A549 (cell line): ENCODE data around the gene ARG2. TPM values are rescaled to one million over a fixed set of nuclear protein-coding genes. Genes with fewer than 3 reads are reported as not detected.

Experiments used
- ATAC-seq, 2 experiments: fragments of 200-7000 bp in 1 of 2; fragments of >200 bp in 1 of 2; cut with Nextera tagmentation in 1 of 2; cut with Tn5 transposase in 1 of 2; 3 replicates each; pipeline versions ENCODE4 v1.8.0 to v1.9.1; 2018 to 2020; ENCODE audit warnings: mild to moderate bottlenecking in 1 of 2, moderate library complexity in 1 of 2
- CTCF ChIA-PET: fragments of 300-600 bp; sonication (Branson Sonifier 250); formaldehyde crosslinking; extraction: SDS; loops from one replicate; lab custom pipeline; 2021; ENCODE audit warnings: antibody characterized with exemption, inconsistent platforms; lab: Yijun Ruan, JAX
- POLR2A ChIA-PET: fragments of 350-600 bp; formaldehyde crosslinking; extraction: SDS; loops from one replicate; lab custom pipeline; 2021; ENCODE audit warnings: antibody characterized with exemption, inconsistent platforms; lab: Yijun Ruan, JAX
- DNase-seq, 2 experiments: peaks; one replicate each; pipeline versions ENCODE4 v3.0.0 to v3.0.0-alpha.2; 2011 to 2016; ENCODE audit warnings: low read depth in 1 of 2, low spot score in 1 of 2
- FAIRE-seq: peaks from 2 replicates; lab custom pipeline; 2011; peaks lifted over from hg19 to GRCh38; lab: Jason Lieb, UNC
- H3K27ac ChIP-seq, 2 experiments: fragments of >200 bp; sonication (Bioruptor Twin); formaldehyde crosslinking; 3 replicates each; pipeline ENCODE4 v1.5.1; 2016 to 2017
- H3K4me1 ChIP-seq: fragments of >200 bp; sonication (Bioruptor Twin); formaldehyde crosslinking; 3 replicates; pipeline ENCODE4 v1.6.1; 2016
- H3K4me2 ChIP-seq: fragments of >200 bp; sonication (Bioruptor Twin); formaldehyde crosslinking; 3 replicates; pipeline ENCODE4 v1.6.1; 2016
- H3K4me3 ChIP-seq: fragments of >200 bp; sonication (Bioruptor Twin); formaldehyde crosslinking; 3 replicates; pipeline ENCODE4 v1.5.1; 2016
- H3K9me3 ChIP-seq: fragments of >200 bp; sonication (Bioruptor Twin); formaldehyde crosslinking; 3 replicates; pipeline ENCODE4 v1.6.1; 2016
- BCL3 ChIP-seq: fragments of >200 bp; sonication (Bioruptor Twin); formaldehyde crosslinking; IDR thresholded peaks from 3 replicates; pipeline ENCODE4 v1.6.1; 2016
- CBX2 ChIP-seq: fragments of 200-600 bp; sonication (generic); IDR thresholded peaks from 2 replicates; pipeline ENCODE4 v1.6.1; 2016; ENCODE audit warnings: low read depth, mild to moderate bottlenecking, borderline replicate concordance
- CEBPB ChIP-seq, 2 experiments: fragments of >200 bp in 1 of 2; sonication (Bioruptor Twin) in 1 of 2; formaldehyde crosslinking in 1 of 2; IDR thresholded peaks; 2 replicates each; pipeline ENCODE4 v1.6.1; 2012 to 2016
- EHF ChIP-seq: fragments of 250-450 bp; sonication (Bioruptor Pico); IDR thresholded peaks from 2 replicates; pipeline ENCODE4 v1.5.0; 2020; ENCODE audit warnings: mild to moderate bottlenecking
- ESRRA ChIP-seq: fragments of 150-350 bp; IDR thresholded peaks from 2 replicates; pipeline ENCODE4 v1.6.1; 2014; ENCODE audit warnings: mild to moderate bottlenecking, low read length, borderline replicate concordance
- FOSB ChIP-seq: fragments of 250-450 bp; sonication (Bioruptor Pico); IDR thresholded peaks from 2 replicates; pipeline ENCODE4 v1.5.0; 2020; ENCODE audit warnings: mild to moderate bottlenecking, moderate library complexity
- FOXS1 ChIP-seq: fragments of 250-450 bp; sonication (Bioruptor Pico); IDR thresholded peaks from 2 replicates; pipeline ENCODE4 v1.5.0; 2020; ENCODE audit warnings: mild to moderate bottlenecking, moderate library complexity
- HDAC2 ChIP-seq: fragments of 200-600 bp; sonication (generic); IDR thresholded peaks from 2 replicates; pipeline ENCODE4 v1.6.1; 2016
- HEYL ChIP-seq: fragments of 250-450 bp; sonication (Bioruptor Pico); IDR thresholded peaks from 2 replicates; pipeline ENCODE4 v1.8.0; 2021; ENCODE audit warnings: mild to moderate bottlenecking, moderate library complexity
- HOXA7 ChIP-seq: fragments of 250-450 bp; sonication (Bioruptor Pico); IDR thresholded peaks from 2 replicates; pipeline ENCODE4 v1.5.0; 2020; ENCODE audit warnings: mild to moderate bottlenecking, moderate library complexity
- HOXB13 ChIP-seq: fragments of 250-450 bp; sonication (Bioruptor Pico); IDR thresholded peaks from 2 replicates; pipeline ENCODE4 v1.5.0; 2020; ENCODE audit warnings: low read depth, mild to moderate bottlenecking, moderate library complexity
- KDM5A ChIP-seq: fragments of 200-600 bp; sonication (generic); IDR thresholded peaks from 2 replicates; pipeline ENCODE4 v1.6.1; 2016; ENCODE audit warnings: antibody characterized with exemption, mild to moderate bottlenecking
- MAFK ChIP-seq: fragments of 450-650 bp; IDR thresholded peaks from 2 replicates; pipeline ENCODE4 v1.6.1; 2014; ENCODE audit not compliant: partially characterized antibody
- MAX ChIP-seq: IDR thresholded peaks from 2 replicates; pipeline ENCODE4 v1.6.1; 2012
- MAZ ChIP-seq: fragments of 150-350 bp; IDR thresholded peaks from 2 replicates; pipeline ENCODE4 v1.6.1; 2014; ENCODE audit warnings: antibody characterized with exemption, low read depth, low read length, borderline replicate concordance
- NFE2L2 ChIP-seq: fragments of 150-350 bp; conservative IDR thresholded peaks from 2 replicates; pipeline ENCODE4 v1.6.1; 2014; ENCODE audit warnings: low read length
- PHF8 ChIP-seq: fragments of 200-600 bp; sonication (generic); IDR thresholded peaks from 2 replicates; pipeline ENCODE4 v1.6.1; 2016; ENCODE audit warnings: low read depth, mild to moderate bottlenecking, antibody characterized with exemption, moderate library complexity, borderline replicate concordance
- POLR2A ChIP-seq: IDR thresholded peaks from 2 replicates; pipeline ENCODE4 v1.6.1; 2012; ENCODE audit warnings: mild to moderate bottlenecking, low read length
- RAD21 ChIP-seq, 2 experiments: fragments of >200 bp in 1 of 2; sonication (Bioruptor Twin) in 1 of 2; formaldehyde crosslinking in 1 of 2; IDR thresholded peaks in 1 of 2; conservative IDR thresholded peaks in 1 of 2; 2 replicates in 1 of 2; 3 replicates in 1 of 2; pipeline ENCODE4 v1.6.1; 2012 to 2018; ENCODE audit warnings: inconsistent platforms in 1 of 2
- SMC3 ChIP-seq: fragments of >200 bp; sonication (Bioruptor Twin); formaldehyde crosslinking; IDR thresholded peaks from 3 replicates; pipeline ENCODE4 v1.6.1; 2018; ENCODE audit warnings: inconsistent platforms
- WGBS: methylation state at CpG from one replicate; pipeline ENCODE4 v1.1.6; 2017; ENCODE audit errors: missing lambda C conversion rate; 5-methylcytosine and 5-hydroxymethylcytosine counted together
- polyA plus RNA-seq, 4 experiments: library from polyadenylated mRNA; depleted of rRNA in 3 of 4; stranded (reverse); fragments of >200 nt; fragmentation: RNase III in 1 of 4; extraction: RNeasy Plus Mini Kit Qiagen cat#74134 plus additional on column Dnase treatment in 1 of 4; gene quantifications; 2 replicates in 3 of 4; 3 replicates in 1 of 4; pipeline ENCODE4 v1.2.3, GENCODE V29; 2011 to 2017

Gene ARG2
- polyA plus RNA-seq, 2 of the 4 experiments (the other 2 are of a cell fraction), result 1.8 to 2.5 TPM

GRCh38 chr14:67644428-67644827, 24.7 kb downstream of the ARG2 start:
- FAIRE-seq (no peak), DNase-seq (no peak), ATAC-seq (no peak)
- Histone ChIP-seq H3K4me3 (no peak overlapping the region), H3K9me3 (no peaks in the 10 kb centered on the region), H3K4me2 (no peak overlapping the region), H3K27ac (no peak overlapping the region), H3K4me1 (no peaks in the 10 kb centered on the region)
- POLR2A ChIA-PET, result no interaction called here
- WGBS, result 83% methylated on average over 2 of the region's 2 CpGs
- CTCF ChIA-PET, result interaction anchor here (1.1 to 2.7 kb wide), 3 partner anchors 9 to 26 kb away, joined by 5 to 9 read pairs (median 9); no protein-coding TSS in a partner anchor
- TF ChIP-seq POLR2A (no peak), RAD21 (conservative IDR thresholded peaks at IDR 0.05 in 1 of 2, IDR thresholded peaks at IDR 0.05 in 1 of 2) (no peak), CBX2 (no peak), FOSB (CRISPR knock-in tag) (no peak), HOXA7 (no peak), CEBPB (IDR thresholded peaks at IDR 0.05) (no peak), MAFK (no peak), KDM5A (no peak), EHF (CRISPR knock-in tag) (no peak), MAZ (no peak), NFE2L2 (no peak), HEYL (CRISPR knock-in tag) (no peak)

DNA sequence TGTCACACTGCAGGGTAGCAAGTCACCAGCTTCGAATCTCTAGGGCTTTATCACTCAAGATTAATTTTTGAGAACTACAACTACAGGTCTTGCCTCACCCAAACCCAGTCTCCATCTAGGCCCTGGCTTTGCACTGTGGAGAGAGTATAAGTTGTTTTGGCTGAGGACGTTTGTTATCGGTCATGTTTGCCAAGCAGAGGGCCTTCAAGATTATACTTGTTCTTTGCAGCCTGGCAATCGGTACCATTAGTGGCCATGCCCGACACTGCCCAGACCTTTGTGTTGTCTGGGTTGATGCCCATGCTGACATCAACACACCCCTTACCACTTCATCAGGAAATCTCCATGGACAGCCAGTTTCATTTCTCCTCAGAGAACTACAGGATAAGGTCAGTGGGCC, 25.7 kb downstream of the ARG2 start:
- no peak for FAIRE-seq
- H3K9me3 ChIP-seq, result no peaks in the 10 kb centered on the region

GRCh38 chr14:67646131-67646530, 26.4 kb downstream of the ARG2 start:
- POLR2A ChIA-PET, result no interaction called here
- CTCF ChIA-PET, result no interaction called here
- 89% methylated on average over 3 of the region's 3 CpGs for WGBS
- DNase-seq (no peak), FAIRE-seq (no peak), ATAC-seq (no peak)
- no peak for TF ChIP-seq RAD21 (conservative IDR thresholded peaks at IDR 0.05 in 1 of 2, IDR thresholded peaks at IDR 0.05 in 1 of 2)
- no peak for TF ChIP-seq HDAC2
- TF ChIP-seq MAFK, result peak; percentile 42
- TF ChIP-seq BCL3, result no peak
- Histone ChIP-seq H3K9me3 (no peaks in the 10 kb centered on the region), H3K4me1 (no peaks in the 10 kb centered on the region), H3K4me3 (no peak overlapping the region), H3K27ac (no peak overlapping the region), H3K4me2 (no peak overlapping the region)

More for the DNA sequence above, 25.7 kb downstream of the ARG2 start:
- POLR2A ChIA-PET, result no interaction called here
- H3K4me1 ChIP-seq, result no peaks in the 10 kb centered on the region
- no peak for DNase-seq
- CTCF ChIA-PET, result interaction anchor here (2.7 kb wide), 1 partner anchor 27 kb away, joined by 9 read pairs; no protein-coding TSS in a partner anchor
- ATAC-seq, result no peak
- no peak overlapping the region for H3K4me3 ChIP-seq
- 92% methylated on average over 5 of the region's 5 CpGs for WGBS
- TF ChIP-seq HOXB13 (CRISPR knock-in tag) (no peak), CEBPB (IDR thresholded peaks at IDR 0.05) (no peak)
- H3K27ac ChIP-seq, result no peak overlapping the region
- H3K4me2 ChIP-seq, result no peak overlapping the region

- TF ChIP-seq NFE2L2, result no peak
- no peak for TF ChIP-seq PHF8
- TF ChIP-seq MAX, result no peak
- no peak for TF ChIP-seq ESRRA
- TF ChIP-seq SMC3, result no peak
- TF ChIP-seq FOXS1 (CRISPR knock-in tag), result no peak
- no peak for TF ChIP-seq POLR2A
- H3K9me3 ChIP-seq, result no peaks in the 10 kb centered on the region
- ChIA-PET CTCF (no interaction called here), POLR2A (no interaction called here)
- DNase-seq, result no peak
- ATAC-seq, result no peak
- no peak for FAIRE-seq
- H3K4me3 ChIP-seq, result no peak overlapping the region
- no peak overlapping the region for H3K4me2 ChIP-seq
- no peak overlapping the region for H3K27ac ChIP-seq
- 55% methylated on average over 1 of the region's 1 CpG for WGBS
- H3K4me1 ChIP-seq, result peaks cover 5% of the 10 kb centered on the region; the same call in 1 of the 3 replicates
Measured at GRCh38 chr14:67650151-67650550, 30.4 kb downstream of the ARG2 start.
